HAP-1 (cell line): ENCODE measurements around the gene EFCAB3.
A peak's percentile ranks its signal among the peaks of the same experiment; 100 is the strongest.
"Not testable (repeated sequence)": the region's sequence is repeated elsewhere in the genome, so short reads cannot be mapped to it uniquely, and the experiment has no call there.

Source experiments
- DNase-seq, 2 experiments: peaks; one replicate each; pipeline ENCODE4 v3.0.0-alpha.2; 2016 to 2020; ENCODE audit warnings: low spot score in 2 of 2
- H3K27me3 ChIP-seq: fragments of 250-450 bp; sonication (Bioruptor Pico); 2 replicates; pipeline ENCODE4 v1.5.1; 2020; ENCODE audit warnings: low read depth, mild to moderate bottlenecking, moderate library complexity
- H3K36me3 ChIP-seq: fragments of 250-450 bp; sonication (Bioruptor Pico); replicated peaks from 2 replicates; pipeline ENCODE4 v1.5.1; 2020; ENCODE audit warnings: mild to moderate bottlenecking
- H3K4me1 ChIP-seq: fragments of 250-450 bp; sonication (Bioruptor Pico); 2 replicates; pipeline ENCODE4 v1.5.1; 2020; ENCODE audit warnings: mild to moderate bottlenecking
- H3K4me3 ChIP-seq: fragments of 250-450 bp; sonication (Bioruptor Pico); 2 replicates; pipeline ENCODE4 v1.5.1; 2020; ENCODE audit warnings: mild to moderate bottlenecking, moderate library complexity
- H3K9me3 ChIP-seq: fragments of 250-450 bp; sonication (Bioruptor Pico); 2 replicates; pipeline ENCODE4 v1.5.1; 2020; ENCODE audit warnings: mild to moderate bottlenecking, moderate library complexity
- in situ Hi-C: fragments of 300-500 bp; cut with MboI; formaldehyde crosslinking; loops from 3 replicates; pipeline ENCODE4 v1.14.3; 2020; ENCODE audit warnings: low sequenced_read_pairs, inconsistent platforms, mixed read lengths

Gene EFCAB3

GRCh38 chr17:62441181-62441580 lies 60.8 kb downstream of the EFCAB3 start:
- in situ Hi-C loops, H3K9me3 ChIP-seq, H3K4me1 ChIP-seq, H3K4me3 ChIP-seq, H3K27me3 ChIP-seq, DNase-seq: not testable (repeated sequence)
- H3K36me3 ChIP-seq = peaks cover 32% of the 10 kb centered on the region

GRCh38 chr17:62444063-62444462 lies 63.7 kb downstream of the EFCAB3 start:
- Histone ChIP-seq H3K36me3 (peaks cover 52% of the 10 kb centered on the region), H3K4me3 (no peak overlapping the region), H3K9me3 (no peaks in the 10 kb centered on the region), H3K4me1 (no peaks in the 10 kb centered on the region), H3K27me3 (no peaks in the 10 kb centered on the region)
- DNase-seq = no peak
- in situ Hi-C loops = no loop called here

- H3K9me3 ChIP-seq, H3K4me3 ChIP-seq, H3K4me1 ChIP-seq, DNase-seq, H3K27me3 ChIP-seq, in situ Hi-C loops: not testable (repeated sequence)
- peaks cover 47% of the 10 kb centered on the region for H3K36me3 ChIP-seq
Measured at GRCh38 chr17:62445791-62446190, 65.4 kb downstream of the EFCAB3 start.

GRCh38 chr17:62452195-62452594 lies 71.8 kb downstream of the EFCAB3 start:
- in situ Hi-C loops, DNase-seq: not testable (repeated sequence)

GRCh38 chr17:62453041-62453440 lies 72.7 kb downstream of the EFCAB3 start:
- H3K36me3 ChIP-seq = peaks cover 10% of the 10 kb centered on the region
- H3K27me3 ChIP-seq, H3K9me3 ChIP-seq, H3K4me1 ChIP-seq, H3K4me3 ChIP-seq, in situ Hi-C loops, DNase-seq: not testable (repeated sequence)

More at GRCh38 chr17:62452195-62452594, 71.8 kb downstream of the EFCAB3 start:
- not testable (repeated sequence) for H3K4me1 ChIP-seq, H3K4me3 ChIP-seq, H3K9me3 ChIP-seq, H3K27me3 ChIP-seq
- H3K36me3 ChIP-seq = peaks cover 16% of the 10 kb centered on the region

GRCh38 chr17:62453656-62454055 lies 73.3 kb downstream of the EFCAB3 start:
- DNase-seq, H3K4me3 ChIP-seq, H3K9me3 ChIP-seq, in situ Hi-C loops, H3K36me3 ChIP-seq, H3K4me1 ChIP-seq, H3K27me3 ChIP-seq: not testable (repeated sequence)

- in situ Hi-C loops, H3K27me3 ChIP-seq: not testable (repeated sequence)
Measured at GRCh38 chr17:62454111-62454510, 73.8 kb downstream of the EFCAB3 start.

GRCh38 chr17:62456016-62456415 lies 75.7 kb downstream of the EFCAB3 start:
- no peaks in the 10 kb centered on the region for H3K9me3 ChIP-seq
- H3K4me1 ChIP-seq = no peaks in the 10 kb centered on the region
- H3K36me3 ChIP-seq = no peaks in the 10 kb centered on the region
- DNase-seq = no peak
- no peak overlapping the region for H3K4me3 ChIP-seq
- no peaks in the 10 kb centered on the region for H3K27me3 ChIP-seq
- in situ Hi-C loops = no loop called here

More at GRCh38 chr17:62454111-62454510, 73.8 kb downstream of the EFCAB3 start:
- not testable (repeated sequence) for H3K4me1 ChIP-seq, H3K4me3 ChIP-seq, H3K9me3 ChIP-seq, H3K36me3 ChIP-seq, DNase-seq

GRCh38 chr17:62458483-62458882 lies 78.1 kb downstream of the EFCAB3 start:
- H3K27me3 ChIP-seq, in situ Hi-C loops, H3K4me1 ChIP-seq, H3K4me3 ChIP-seq, H3K36me3 ChIP-seq, DNase-seq, H3K9me3 ChIP-seq: not testable (repeated sequence)

- H3K36me3 ChIP-seq, H3K27me3 ChIP-seq, H3K4me3 ChIP-seq, in situ Hi-C loops, H3K9me3 ChIP-seq, H3K4me1 ChIP-seq: not testable (repeated sequence)
- DNase-seq = peak in 1 of 2 experiments; percentile 44
Measured at GRCh38 chr17:62464422-62464821, 84.1 kb downstream of the EFCAB3 start.

- H3K27me3 ChIP-seq, H3K36me3 ChIP-seq, H3K4me1 ChIP-seq, DNase-seq, H3K4me3 ChIP-seq, H3K9me3 ChIP-seq, in situ Hi-C loops: not testable (repeated sequence)
Measured at GRCh38 chr17:62465271-62465670, 84.9 kb downstream of the EFCAB3 start.
